OCI-LY7 (cell line): ENCODE measurements around the gene MRPS10. TPM values are rescaled to one million over a fixed set of nuclear protein-coding genes. Genes with fewer than 3 reads are reported as not detected.

Experiments
- BruUV-seq: library from RNA; stranded (reverse); fragments of 400-500 nt; replicated peaks from 2 replicates; lab custom pipeline; 2021; lab: Mats Ljungman, UMichigan
- CTCF ChIA-PET: fragments of 300-600 bp; sonication (Branson Sonifier 250); formaldehyde crosslinking; loops from one replicate; lab custom pipeline; 2022; ENCODE audit warnings: antibody characterized with exemption; ENCODE audit not compliant: unreplicated experiment; lab: Charles Lee
- POLR2A ChIA-PET: fragments of 300-600 bp; sonication (Branson Sonifier 250); formaldehyde crosslinking; loops from one replicate; lab custom pipeline; 2022; ENCODE audit warnings: antibody characterized with exemption; lab: Charles Lee
- DNase-seq: peaks from one replicate; pipeline ENCODE4 v3.0.0-alpha.2; 2015; ENCODE audit warnings: low spot score
- H2AFZ ChIP-seq: fragments of 200-600 bp; sonication (generic), shearing (Covaris generic); 2 replicates; pipeline ENCODE4 v1.6.1; 2014; ENCODE audit warnings: mild to moderate bottlenecking, antibody characterized with exemption, low read length, moderate library complexity
- H3K27ac ChIP-seq: fragments of 200-600 bp; sonication (generic); 2 replicates; pipeline ENCODE4 v1.5.1; 2014; ENCODE audit warnings: mixed run types, low read depth, mild to moderate bottlenecking, moderate library complexity, low read length, inconsistent platforms; ENCODE audit not compliant: poor library complexity, severe bottlenecking
- H3K36me3 ChIP-seq: fragments of 200-600 bp; sonication (generic); 2 replicates; pipeline ENCODE4 v1.6.1; 2014; ENCODE audit warnings: mild to moderate bottlenecking, antibody characterized with exemption, low read length, moderate library complexity, mixed read lengths; ENCODE audit not compliant: insufficient read depth
- H3K4me1 ChIP-seq: fragments of 200-600 bp; sonication (generic); 2 replicates; pipeline ENCODE4 v1.5.1; 2014; ENCODE audit warnings: mild to moderate bottlenecking, low read length; ENCODE audit not compliant: insufficient read depth, poor library complexity, severe bottlenecking
- H3K4me2 ChIP-seq: fragments of 200-600 bp; sonication (generic); 2 replicates; pipeline ENCODE4 v1.6.1; 2014; ENCODE audit warnings: mild to moderate bottlenecking, low read length
- H3K4me3 ChIP-seq: fragments of 200-600 bp; sonication (generic); 2 replicates; pipeline ENCODE4 v1.5.1; 2014; ENCODE audit warnings: mild to moderate bottlenecking, low read depth, low read length; ENCODE audit not compliant: poor library complexity, severe bottlenecking
- H3K79me2 ChIP-seq: fragments of 200-600 bp; sonication (generic); 2 replicates; pipeline ENCODE4 v1.6.1; 2016; ENCODE audit warnings: low read depth, mild to moderate bottlenecking, low read length, moderate library complexity, mixed read lengths; ENCODE audit not compliant: insufficient read depth
- H3K9me2 ChIP-seq: fragments of 200-600 bp; sonication (generic); 2 replicates; pipeline ENCODE4 v1.6.1; 2016; ENCODE audit warnings: mild to moderate bottlenecking, low read length, mixed read lengths; ENCODE audit not compliant: insufficient read depth
- H3K9me3 ChIP-seq: fragments of 200-600 bp; sonication (generic); 2 replicates; pipeline ENCODE4 v1.6.1; 2014; ENCODE audit warnings: mild to moderate bottlenecking, mixed run types, low read length, mixed read lengths
- H4K20me1 ChIP-seq: fragments of 200-600 bp; sonication (generic); 2 replicates; pipeline ENCODE4 v1.6.1; 2014; ENCODE audit warnings: mild to moderate bottlenecking, antibody characterized with exemption, low read length, moderate library complexity, mixed read lengths; ENCODE audit not compliant: insufficient read depth
- EZH2phosphoT487 ChIP-seq: fragments of 200-600 bp; sonication (generic); IDR thresholded peaks from 2 replicates; pipeline ENCODE4 v1.6.1; 2018; ENCODE audit warnings: low read depth, borderline replicate concordance, mild to moderate bottlenecking, mixed run types, antibody characterized with exemption, low read length, moderate library complexity, mixed read lengths
- intact Hi-C: fragments of 100-400 bp; cut with micrococcal nuclease; formaldehyde crosslinking; loops from one replicate; pipeline ENCODE4 v1.10.0; 2022; ENCODE audit not compliant: unreplicated experiment
- total RNA-seq, 2 experiments: library from RNA; depleted of rRNA in 1 of 2; stranded (reverse); fragments of >200 nt in 1 of 2; shearing (Covaris generic) in 1 of 2; gene quantifications; 2 replicates each; pipeline ENCODE4 v1.2.3, GENCODE V29; 2014 to 2022
- TF ChIP-seq, protein P1 (sequence below): fragments of 200-600 bp; sonication (generic); conservative IDR thresholded peaks from 2 replicates; pipeline ENCODE4 v1.5.1; 2014; ENCODE audit warnings: mild to moderate bottlenecking, antibody characterized with exemption, low read length, moderate library complexity, mixed read lengths

Gene MRPS10
- total RNA-seq, 2 experiments from 2014 or later = 25.8 to 45.0 TPM

DNA sequence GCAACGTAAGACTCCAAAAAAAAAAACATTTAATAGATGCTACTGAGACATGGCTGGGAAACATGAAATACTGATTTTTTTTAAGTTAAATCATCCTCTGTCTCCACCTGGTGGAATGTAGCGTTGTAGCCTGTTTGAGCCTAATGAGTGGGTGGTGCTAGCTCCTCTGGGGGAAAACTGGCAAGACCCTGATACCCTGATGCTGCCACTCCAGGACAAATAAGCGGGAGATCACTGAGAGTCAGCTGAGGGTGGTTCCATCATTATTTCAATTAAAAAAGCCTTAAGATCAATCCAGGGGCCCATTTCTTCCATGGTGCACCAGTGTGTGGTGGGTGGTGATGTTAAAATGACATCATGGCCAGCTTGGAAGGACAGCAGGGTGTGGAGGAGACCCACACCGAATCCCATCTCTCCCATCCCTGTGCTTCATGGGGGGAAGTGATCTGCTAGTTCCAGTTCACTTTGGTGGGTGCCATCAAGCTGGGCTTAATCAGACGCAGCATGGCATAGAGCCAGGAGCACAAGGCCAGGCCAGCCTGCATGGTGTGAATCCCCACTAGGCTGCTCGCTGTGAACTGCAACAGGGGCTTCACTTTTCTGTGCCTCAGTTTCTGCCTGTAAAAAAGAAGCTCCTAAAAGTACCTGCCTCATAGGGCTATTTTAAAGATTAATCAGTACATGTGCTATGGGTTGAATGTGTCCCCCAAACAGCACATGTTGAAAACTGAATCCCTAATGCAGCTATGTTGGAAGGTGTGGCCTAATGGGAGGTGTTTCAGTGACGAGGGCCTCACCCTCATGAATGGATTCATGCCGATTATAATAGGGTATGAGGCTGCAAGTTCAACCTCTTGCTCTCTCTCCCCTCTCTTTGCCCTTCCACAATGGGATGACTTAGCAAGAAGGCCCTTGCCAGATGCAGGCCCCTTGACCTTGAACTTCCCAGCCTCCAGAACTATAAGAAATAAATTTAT is 13.0 kb upstream of the MRPS10 start:
- Histone ChIP-seq H3K9me3 (no peaks in the 10 kb centered on the region), H3K36me3 (no peaks in the 10 kb centered on the region), H3K79me2 (no peaks in the 10 kb centered on the region), H3K4me2 (no peak overlapping the region), H2AFZ (no peak overlapping the region), H4K20me1 (no peaks in the 10 kb centered on the region), H3K4me3 (no peak overlapping the region), H3K4me1 (no peaks in the 10 kb centered on the region), H3K9me2 (no peaks in the 10 kb centered on the region), H3K27ac (no peak overlapping the region)
- CTCF ChIA-PET = no interaction called here
- peak; percentile 29 for DNase-seq
- POLR2A ChIA-PET = interaction anchor here (0.7 to 1.0 kb wide), 2 partner anchors 65 to 123 kb away, joined by 3 to 4 read pairs; no protein-coding TSS in a partner anchor
- TF ChIP-seq, protein P1, sequence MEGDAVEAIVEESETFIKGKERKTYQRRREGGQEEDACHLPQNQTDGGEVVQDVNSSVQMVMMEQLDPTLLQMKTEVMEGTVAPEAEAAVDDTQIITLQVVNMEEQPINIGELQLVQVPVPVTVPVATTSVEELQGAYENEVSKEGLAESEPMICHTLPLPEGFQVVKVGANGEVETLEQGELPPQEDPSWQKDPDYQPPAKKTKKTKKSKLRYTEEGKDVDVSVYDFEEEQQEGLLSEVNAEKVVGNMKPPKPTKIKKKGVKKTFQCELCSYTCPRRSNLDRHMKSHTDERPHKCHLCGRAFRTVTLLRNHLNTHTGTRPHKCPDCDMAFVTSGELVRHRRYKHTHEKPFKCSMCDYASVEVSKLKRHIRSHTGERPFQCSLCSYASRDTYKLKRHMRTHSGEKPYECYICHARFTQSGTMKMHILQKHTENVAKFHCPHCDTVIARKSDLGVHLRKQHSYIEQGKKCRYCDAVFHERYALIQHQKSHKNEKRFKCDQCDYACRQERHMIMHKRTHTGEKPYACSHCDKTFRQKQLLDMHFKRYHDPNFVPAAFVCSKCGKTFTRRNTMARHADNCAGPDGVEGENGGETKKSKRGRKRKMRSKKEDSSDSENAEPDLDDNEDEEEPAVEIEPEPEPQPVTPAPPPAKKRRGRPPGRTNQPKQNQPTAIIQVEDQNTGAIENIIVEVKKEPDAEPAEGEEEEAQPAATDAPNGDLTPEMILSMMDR = peak; percentile 75
- TF ChIP-seq EZH2phosphoT487 = no peak
- intact Hi-C loops = loop anchor here (1.0 kb wide), 1 partner anchor 37 kb away; no protein-coding TSS in a partner anchor
- BruUV-seq = no TSS peak

DNA sequence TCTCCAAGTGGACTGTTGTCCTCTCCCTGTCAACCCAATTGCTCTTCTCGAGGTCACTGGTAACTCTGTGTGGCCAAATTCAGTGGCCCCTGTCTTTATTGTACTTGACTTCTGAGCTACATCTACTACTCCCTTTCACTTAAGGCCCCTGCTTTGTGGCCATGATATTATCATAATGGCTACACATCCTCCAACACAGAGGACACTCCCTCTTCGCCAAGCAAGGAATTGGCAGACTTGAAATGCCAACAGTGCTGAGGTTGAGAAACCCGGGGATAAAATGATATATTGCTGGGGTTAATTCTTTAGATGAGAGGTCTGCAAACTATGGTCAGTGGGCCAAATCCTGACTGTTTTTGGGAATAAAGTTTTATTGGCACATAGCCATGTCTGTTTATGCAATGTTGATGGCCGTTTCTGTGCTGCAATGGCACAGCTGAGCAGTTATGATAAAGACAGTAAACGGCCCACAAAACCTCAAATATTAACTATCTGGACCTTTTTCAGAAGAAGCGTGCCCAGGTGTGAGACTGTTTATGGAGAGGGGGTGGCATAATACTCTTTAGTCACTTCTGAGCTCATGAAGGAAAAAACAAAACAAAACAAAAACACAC is 12.0 kb upstream of the MRPS10 start:
- no TSS peak for BruUV-seq

More for the DNA sequence above, 12.0 kb upstream of the MRPS10 start:
- no peak overlapping the region for H2AFZ ChIP-seq
- H3K4me3 ChIP-seq = no peak overlapping the region
- H4K20me1 ChIP-seq = no peaks in the 10 kb centered on the region
- H3K4me2 ChIP-seq = no peak overlapping the region
- no peak for DNase-seq
- H3K4me1 ChIP-seq = peaks cover 3% of the 10 kb centered on the region
- ChIA-PET CTCF (no interaction called here), POLR2A (no interaction called here)
- no peaks in the 10 kb centered on the region for H3K79me2 ChIP-seq
- no peaks in the 10 kb centered on the region for H3K9me2 ChIP-seq
- no peak overlapping the region for H3K27ac ChIP-seq
- intact Hi-C loops = loop anchor here (1.0 kb wide), 1 partner anchor 38 kb away; no protein-coding TSS in a partner anchor
- H3K9me3 ChIP-seq = no peaks in the 10 kb centered on the region
- H3K36me3 ChIP-seq = no peaks in the 10 kb centered on the region
- TF ChIP-seq, protein P1 = no peak
- no peak for TF ChIP-seq EZH2phosphoT487
